Limb (tissue), 2 donors: ENCODE measurements around the gene ZFP30.

Experiments used
- DNase-seq, 2 donors: peaks; one replicate each; pipeline ENCODE4 v3.0.0-alpha.2; 2016; ENCODE audit errors: extremely low spot score in 2 of 2

Gene ZFP30

GRCh38 chr19:37564624-37565369 is 90.5 kb downstream of the ZFP30 start:
- DNase-seq = no peak
